Stimulated activated CD8-positive, alpha-beta memory T cell treated with anti-CD3 and anti-CD28 coated beads, Interleukin-2, amount 100 ng/mL, for 48 hours (primary cell): ENCODE measurements around the gene KRTAP19-5.
"Not testable (repeated sequence)": the region's sequence is repeated elsewhere in the genome, so short reads cannot be mapped to it uniquely, and the experiment has no call there.

Experiments
- DNase-seq, 2 donors: peaks; one replicate each; pipeline ENCODE4 v3.0.0-alpha.2; 2020; ENCODE audit warnings: low read depth in 2 of 2

The KRTAP19-5 gene

GRCh38 chr21:30502041-30502440 lies at the start of gene KRTAP19-5:
Gene KRTAP19-5, minus strand, starts transcription at chr21:30502141. Its CDS starts 51 bp downstream, at chr21:30502090.
- DNase-seq, result no peak

GRCh38 chr21:30541764-30542163 lies 39.8 kb upstream of the KRTAP19-5 start, which contains the start of gene KRTAP19-6:
Gene KRTAP19-6, minus strand, starts transcription at chr21:30541864. Its CDS starts 31 bp downstream, at chr21:30541833.
- DNase-seq, result no peak

GRCh38 chr21:30518876-30519275 lies 16.9 kb upstream of the KRTAP19-5 start:
- DNase-seq, result no peak

- no peak for DNase-seq
Measured at GRCh38 chr21:30515681-30516080, 13.7 kb upstream of the KRTAP19-5 start.

GRCh38 chr21:30505621-30506205 lies 3.8 kb upstream of the KRTAP19-5 start:
- not testable (repeated sequence) for DNase-seq

GRCh38 chr21:30497065-30497464 lies 4.9 kb downstream of the KRTAP19-5 start, which contains the start of gene KRTAP19-4:
Gene KRTAP19-4, minus strand, starts transcription at chr21:30497165. Its CDS starts 55 bp downstream, at chr21:30497110.
- no peak for DNase-seq

GRCh38 chr21:30491963-30492428 lies 9.9 kb downstream of the KRTAP19-5 start, which contains the start of gene KRTAP19-3:
Gene KRTAP19-3, minus strand, starts transcription at chr21:30492013. Its CDS starts 56 bp downstream, at chr21:30491957.
- DNase-seq, result no peak

GRCh38 chr21:30487336-30487735 lies 14.6 kb downstream of the KRTAP19-5 start, which contains the start of gene KRTAP19-2:
Gene KRTAP19-2, minus strand, starts transcription at chr21:30487436. Its CDS starts 88 bp downstream, at chr21:30487348.
- no peak for DNase-seq

GRCh38 chr21:30486180-30486579 lies 15.8 kb downstream of the KRTAP19-5 start:
- no peak for DNase-seq

GRCh38 chr21:30482130-30482529 lies 19.8 kb downstream of the KRTAP19-5 start:
- no peak for DNase-seq

GRCh38 chr21:30480145-30480544 lies 21.8 kb downstream of the KRTAP19-5 start, which contains the start of gene KRTAP19-1:
Gene KRTAP19-1, minus strand, starts transcription at chr21:30480367. Its CDS starts 50 bp downstream, at chr21:30480317.
- DNase-seq, result no peak

GRCh38 chr21:30479259-30479658 lies 22.7 kb downstream of the KRTAP19-5 start:
- no peak for DNase-seq

GRCh38 chr21:30478004-30478403 lies 23.9 kb downstream of the KRTAP19-5 start:
- no peak for DNase-seq

GRCh38 chr21:30468900-30469714 lies 32.8 kb downstream of the KRTAP19-5 start:
- no peak for DNase-seq

GRCh38 chr21:30463713-30464112 lies 38.2 kb downstream of the KRTAP19-5 start:
- no peak for DNase-seq
